C4-2B (cell line): ENCODE measurements around the gene ROR1.

Experiments
- H3K27ac ChIP-seq: fragments of 450-650 bp; 2 replicates; pipeline ENCODE4 v1.5.1; 2017
- ZFX ChIP-seq: fragments of 450-650 bp; IDR thresholded peaks from 2 replicates; pipeline ENCODE4 v1.6.1; 2017
- TF ChIP-seq, protein P1 (sequence below): fragments of 450-650 bp; conservative IDR thresholded peaks from 2 replicates; pipeline ENCODE4 v1.5.1; 2017; ENCODE audit warnings: mild to moderate bottlenecking

ROR1 gene

DNA sequence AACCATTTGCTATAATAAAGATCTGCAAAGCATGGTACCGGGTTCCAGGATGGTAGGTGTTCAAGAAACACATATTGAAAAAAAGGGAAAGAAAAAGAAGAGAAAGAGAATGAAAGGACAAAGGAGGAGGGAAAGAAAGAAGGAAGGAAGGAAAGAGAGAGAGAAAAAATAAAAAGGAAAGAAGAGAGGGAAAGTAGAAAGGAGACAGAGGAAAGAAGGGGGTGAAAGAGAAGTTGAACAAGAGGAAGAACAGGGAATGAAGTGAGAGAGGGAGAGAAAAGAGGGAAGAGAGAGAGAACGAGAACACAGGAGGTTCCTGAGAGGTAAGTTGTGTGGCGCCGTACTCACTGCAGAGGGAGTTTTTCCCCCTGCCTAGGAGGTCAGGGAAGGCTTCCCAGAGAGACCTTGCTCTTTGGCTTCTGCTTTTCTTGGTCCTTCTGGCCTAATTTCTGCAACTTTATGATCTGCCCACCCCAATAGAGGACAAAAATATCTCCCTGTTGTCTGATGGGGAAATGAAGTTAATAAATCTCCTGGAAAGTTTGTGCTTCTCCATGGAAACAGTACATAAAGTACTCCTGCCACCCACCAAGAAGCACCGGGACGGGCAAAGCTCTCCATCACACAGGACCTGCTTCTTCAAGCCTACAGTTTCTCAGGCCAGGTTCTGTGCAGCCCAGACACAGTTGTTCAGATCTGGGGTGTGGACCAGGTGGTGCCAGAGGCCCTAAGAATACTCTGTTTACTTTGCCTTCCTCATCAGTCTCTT is 124.8 kb downstream of the ROR1 start:
- TF ChIP-seq, protein P1, sequence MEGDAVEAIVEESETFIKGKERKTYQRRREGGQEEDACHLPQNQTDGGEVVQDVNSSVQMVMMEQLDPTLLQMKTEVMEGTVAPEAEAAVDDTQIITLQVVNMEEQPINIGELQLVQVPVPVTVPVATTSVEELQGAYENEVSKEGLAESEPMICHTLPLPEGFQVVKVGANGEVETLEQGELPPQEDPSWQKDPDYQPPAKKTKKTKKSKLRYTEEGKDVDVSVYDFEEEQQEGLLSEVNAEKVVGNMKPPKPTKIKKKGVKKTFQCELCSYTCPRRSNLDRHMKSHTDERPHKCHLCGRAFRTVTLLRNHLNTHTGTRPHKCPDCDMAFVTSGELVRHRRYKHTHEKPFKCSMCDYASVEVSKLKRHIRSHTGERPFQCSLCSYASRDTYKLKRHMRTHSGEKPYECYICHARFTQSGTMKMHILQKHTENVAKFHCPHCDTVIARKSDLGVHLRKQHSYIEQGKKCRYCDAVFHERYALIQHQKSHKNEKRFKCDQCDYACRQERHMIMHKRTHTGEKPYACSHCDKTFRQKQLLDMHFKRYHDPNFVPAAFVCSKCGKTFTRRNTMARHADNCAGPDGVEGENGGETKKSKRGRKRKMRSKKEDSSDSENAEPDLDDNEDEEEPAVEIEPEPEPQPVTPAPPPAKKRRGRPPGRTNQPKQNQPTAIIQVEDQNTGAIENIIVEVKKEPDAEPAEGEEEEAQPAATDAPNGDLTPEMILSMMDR = no peak
- no peak for TF ChIP-seq ZFX
- no peak overlapping the region for H3K27ac ChIP-seq

GRCh38 chr1:63901094-63901493 is 127.3 kb downstream of the ROR1 start:
- TF ChIP-seq, protein P1 = no peak
- TF ChIP-seq ZFX = no peak
- peak overlapping the region; percentile 45 for H3K27ac ChIP-seq

DNA sequence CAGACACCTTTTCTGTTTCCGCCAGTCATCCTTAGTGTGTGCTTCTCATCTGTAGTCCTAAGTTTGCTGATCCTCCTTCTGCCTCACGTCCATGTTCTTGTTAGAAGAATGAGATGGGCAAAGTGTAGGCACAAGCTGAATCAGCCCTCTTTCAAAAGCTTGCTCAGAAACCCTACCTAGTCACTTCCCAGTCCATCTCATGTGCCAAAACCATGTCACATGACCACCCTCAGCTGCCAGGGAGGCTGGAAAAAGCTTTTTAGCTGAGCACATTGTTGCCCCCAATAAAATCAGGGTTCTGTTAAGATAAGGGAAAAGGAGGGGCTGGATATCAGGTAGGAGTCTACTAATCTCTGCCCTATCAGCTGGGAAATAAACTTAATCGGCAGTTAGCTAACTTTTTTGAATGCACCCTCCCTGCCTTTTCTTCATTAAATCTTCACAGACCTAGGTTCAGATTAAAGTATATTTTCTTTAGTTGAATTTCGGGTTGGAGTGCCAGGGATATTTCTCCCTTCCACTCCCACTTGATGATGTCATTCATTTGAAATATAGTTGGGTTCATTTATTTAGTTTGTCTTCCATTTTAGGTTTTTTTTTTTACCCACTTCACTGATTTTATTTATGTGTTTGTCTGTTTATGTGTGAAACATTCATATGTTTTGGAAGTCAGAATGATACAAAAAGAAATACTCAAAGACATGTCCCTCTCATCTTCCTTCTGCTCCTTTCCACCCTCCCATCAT is 129.2 kb downstream of the ROR1 start:
- H3K27ac ChIP-seq = peak overlapping the region; percentile 41; the same call in 1 of the 2 replicates
- TF ChIP-seq, protein P1 = no peak
- no peak for TF ChIP-seq ZFX

GRCh38 chr1:63903947-63904610 is 130.3 kb downstream of the ROR1 start:
- TF ChIP-seq, protein P1 = no peak
- TF ChIP-seq ZFX = no peak
- H3K27ac ChIP-seq = no peak overlapping the region

DNA sequence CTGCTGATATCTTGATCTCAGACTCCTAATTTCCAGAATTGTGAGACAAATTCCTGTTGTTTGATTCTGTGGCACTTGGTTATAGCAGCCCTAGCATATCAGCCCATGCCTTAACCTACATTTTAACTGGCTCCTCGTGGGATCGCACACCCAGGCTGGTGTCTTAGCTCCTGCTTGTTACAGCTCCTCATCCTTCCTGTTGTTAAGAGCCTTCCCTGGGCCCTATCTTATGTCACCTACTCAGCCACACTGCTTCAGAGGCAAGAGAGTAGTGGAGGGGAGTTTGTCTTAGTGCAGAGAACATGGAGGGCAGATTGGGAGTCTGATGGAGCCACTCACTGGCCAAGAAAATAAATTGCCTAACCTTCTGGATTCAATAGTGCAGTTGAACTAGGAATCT is 131.0 kb downstream of the ROR1 start:
- no peak for TF ChIP-seq ZFX
- TF ChIP-seq, protein P1 = no peak
- H3K27ac ChIP-seq = no peak overlapping the region

DNA sequence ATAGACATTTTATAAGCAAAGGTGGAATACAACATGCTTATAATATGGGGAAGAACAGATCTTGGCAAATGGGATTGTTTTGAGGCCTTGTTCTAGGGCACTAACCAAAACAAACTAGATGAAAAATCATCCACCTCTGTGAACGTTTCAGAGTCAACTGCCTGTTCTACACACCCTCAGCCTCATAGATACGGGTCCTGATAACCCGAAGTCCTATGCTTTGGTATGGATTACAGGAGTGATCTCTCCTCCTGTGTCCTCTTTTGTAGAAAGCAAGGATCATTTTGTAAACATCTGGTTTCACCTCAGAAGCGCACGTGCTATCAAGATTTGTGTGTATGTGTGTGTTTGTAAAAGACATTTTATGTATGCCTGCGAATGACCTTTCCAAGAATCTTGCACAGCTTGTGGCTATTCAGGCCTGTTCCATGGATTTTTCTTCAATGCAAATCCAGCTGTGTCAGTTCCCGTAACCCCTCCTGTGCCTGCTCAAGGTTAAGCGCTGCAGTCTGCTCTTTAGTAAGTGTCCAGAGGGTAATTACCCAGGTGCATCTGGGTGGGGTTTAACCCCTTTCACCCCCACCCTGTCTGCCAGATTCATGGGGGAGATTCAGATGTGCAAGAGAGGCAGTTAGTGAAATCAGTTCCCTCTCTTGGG is 132.4 kb downstream of the ROR1 start:
- no peak for TF ChIP-seq ZFX
- TF ChIP-seq, protein P1 = no peak
- no peak overlapping the region for H3K27ac ChIP-seq
